ACC112 (cell line): ENCODE measurements around the gene RBM20.

Source experiments
- H2AFZ ChIP-seq: fragments of 200-600 bp; sonication (generic); one replicate; pipeline ENCODE4 v1.6.0; 2017; ENCODE audit warnings: antibody characterized with exemption, low read length; ENCODE audit not compliant: unreplicated experiment
- H3K27ac ChIP-seq: fragments of 200-600 bp; sonication (generic); 2 replicates; pipeline ENCODE4 v1.5.1; 2014; ENCODE audit warnings: low read depth, mild to moderate bottlenecking, antibody characterized with exemption, low read length, moderate library complexity
- H3K27me3 ChIP-seq: fragments of 200-600 bp; sonication (generic); 2 replicates; pipeline ENCODE4 v1.6.1; 2014; ENCODE audit warnings: mild to moderate bottlenecking, antibody characterized with exemption, low read length, moderate library complexity, mixed read lengths; ENCODE audit not compliant: insufficient read depth
- H3K36me3 ChIP-seq: fragments of 200-600 bp; sonication (generic); 2 replicates; pipeline ENCODE4 v1.6.1; 2016; ENCODE audit warnings: mild to moderate bottlenecking, antibody characterized with exemption, low read length, moderate library complexity, mixed read lengths; ENCODE audit not compliant: insufficient read depth
- H3K4me1 ChIP-seq: fragments of 200-600 bp; sonication (generic); one replicate; pipeline ENCODE4 v1.6.1; 2016; ENCODE audit warnings: low read length, mixed read lengths; ENCODE audit not compliant: insufficient read depth, unreplicated experiment, control insufficient read depth
- H3K4me3 ChIP-seq: fragments of 200-600 bp; sonication (generic); 2 replicates; pipeline ENCODE4 v1.5.1; 2014; ENCODE audit warnings: mild to moderate bottlenecking, low read depth, low read length
- H3K79me2 ChIP-seq: fragments of 200-600 bp; sonication (generic); one replicate; pipeline ENCODE4 v1.6.0; 2016; ENCODE audit warnings: low read length; ENCODE audit not compliant: control insufficient read depth, unreplicated experiment, insufficient read depth

The RBM20 gene

GRCh38 chr10:110708776-110709443, 64.8 kb downstream of the RBM20 start:
- Histone ChIP-seq H3K27me3 (peaks cover 10% of the 10 kb centered on the region; the same call in 1 of the 2 replicates), H3K36me3 (no peaks in the 10 kb centered on the region), H3K4me3 (no peak overlapping the region), H3K27ac (no peak overlapping the region), H3K4me1 (peaks cover 11% of the 10 kb centered on the region), H3K79me2 (no peaks in the 10 kb centered on the region), H2AFZ (no peak overlapping the region)

GRCh38 chr10:110709444-110709828, 65.3 kb downstream of the RBM20 start:
- Histone ChIP-seq H3K27me3 (peaks cover 15% of the 10 kb centered on the region; the same call in 1 of the 2 replicates), H3K79me2 (no peaks in the 10 kb centered on the region), H3K4me1 (peaks cover 11% of the 10 kb centered on the region), H2AFZ (no peak overlapping the region), H3K27ac (no peak overlapping the region), H3K36me3 (no peaks in the 10 kb centered on the region), H3K4me3 (no peak overlapping the region)

- Histone ChIP-seq H3K27me3 (peaks cover 19% of the 10 kb centered on the region; the same call in 1 of the 2 replicates), H3K36me3 (no peaks in the 10 kb centered on the region), H3K4me1 (peaks cover 11% of the 10 kb centered on the region), H2AFZ (no peak overlapping the region), H3K79me2 (no peaks in the 10 kb centered on the region), H3K4me3 (no peak overlapping the region), H3K27ac (no peak overlapping the region)
These were observed 65.9 kb downstream of the RBM20 start for GRCh38 chr10:110709964-110710587.

- Histone ChIP-seq H3K36me3 (no peaks in the 10 kb centered on the region), H3K27ac (no peak overlapping the region), H3K4me3 (no peak overlapping the region), H3K27me3 (peaks cover 19% of the 10 kb centered on the region; the same call in 1 of the 2 replicates), H3K79me2 (no peaks in the 10 kb centered on the region), H2AFZ (no peak overlapping the region), H3K4me1 (peaks cover 11% of the 10 kb centered on the region)
These were observed 66.5 kb downstream of the RBM20 start for GRCh38 chr10:110710621-110711020.

GRCh38 chr10:110711382-110711781, 67.2 kb downstream of the RBM20 start:
- Histone ChIP-seq H3K79me2 (no peaks in the 10 kb centered on the region), H3K4me3 (no peak overlapping the region), H3K36me3 (no peaks in the 10 kb centered on the region), H2AFZ (no peak overlapping the region), H3K27ac (no peak overlapping the region), H3K27me3 (peaks cover 19% of the 10 kb centered on the region; the same call in 1 of the 2 replicates), H3K4me1 (peaks cover 9% of the 10 kb centered on the region)

GRCh38 chr10:110714356-110714755, 70.2 kb downstream of the RBM20 start:
- peaks cover 24% of the 10 kb centered on the region; the same call in 1 of the 2 replicates for H3K27me3 ChIP-seq
- H2AFZ ChIP-seq = no peak overlapping the region
- H3K36me3 ChIP-seq = no peaks in the 10 kb centered on the region
- H3K27ac ChIP-seq = no peak overlapping the region
- H3K79me2 ChIP-seq = no peaks in the 10 kb centered on the region
- no peaks in the 10 kb centered on the region for H3K4me1 ChIP-seq
- no peak overlapping the region for H3K4me3 ChIP-seq

GRCh38 chr10:110717781-110718589, 73.8 kb downstream of the RBM20 start:
- H3K27me3 ChIP-seq = peaks cover 34% of the 10 kb centered on the region
- no peaks in the 10 kb centered on the region for H3K4me1 ChIP-seq
- no peak overlapping the region for H2AFZ ChIP-seq
- no peak overlapping the region for H3K4me3 ChIP-seq
- H3K27ac ChIP-seq = no peak overlapping the region
- H3K36me3 ChIP-seq = no peaks in the 10 kb centered on the region
- H3K79me2 ChIP-seq = no peaks in the 10 kb centered on the region

- Histone ChIP-seq H3K27ac (no peak overlapping the region), H3K4me3 (no peak overlapping the region), H3K4me1 (peaks cover 10% of the 10 kb centered on the region), H3K79me2 (no peaks in the 10 kb centered on the region), H3K27me3 (peaks cover 30% of the 10 kb centered on the region), H3K36me3 (no peaks in the 10 kb centered on the region), H2AFZ (no peak overlapping the region)
These were observed 77.4 kb downstream of the RBM20 start for GRCh38 chr10:110721406-110722038.

GRCh38 chr10:110723224-110723891, 79.2 kb downstream of the RBM20 start:
- H2AFZ ChIP-seq = no peak overlapping the region
- H3K27ac ChIP-seq = no peak overlapping the region
- no peaks in the 10 kb centered on the region for H3K36me3 ChIP-seq
- peaks cover 12% of the 10 kb centered on the region for H3K4me1 ChIP-seq
- no peaks in the 10 kb centered on the region for H3K79me2 ChIP-seq
- H3K27me3 ChIP-seq = peaks cover 25% of the 10 kb centered on the region
- H3K4me3 ChIP-seq = no peak overlapping the region
